Tibial nerve (tissue), 3 donors: ENCODE measurements around the gene CASP7.

Source experiments
- POLR2A ChIP-seq, 2 donors: fragments of 450-650 bp; IDR thresholded peaks; one replicate each; pipeline ENCODE4 v1.6.1; 2017; ENCODE audit warnings: antibody characterized with exemption in 2 of 2, mild to moderate bottlenecking in 2 of 2, moderate library complexity in 2 of 2
- TF ChIP-seq, protein P1 (sequence below), 5 experiments: fragments of 200-600 bp in 3 of 5; fragments of 450-650 bp in 2 of 5; sonication (generic) in 3 of 5; IDR thresholded peaks; one replicate each; pipeline ENCODE4 v1.5.1; 2016 to 2019; ENCODE audit warnings: antibody characterized with exemption in 5 of 5, mild to moderate bottlenecking in 3 of 5, moderate library complexity in 2 of 5

DNA sequence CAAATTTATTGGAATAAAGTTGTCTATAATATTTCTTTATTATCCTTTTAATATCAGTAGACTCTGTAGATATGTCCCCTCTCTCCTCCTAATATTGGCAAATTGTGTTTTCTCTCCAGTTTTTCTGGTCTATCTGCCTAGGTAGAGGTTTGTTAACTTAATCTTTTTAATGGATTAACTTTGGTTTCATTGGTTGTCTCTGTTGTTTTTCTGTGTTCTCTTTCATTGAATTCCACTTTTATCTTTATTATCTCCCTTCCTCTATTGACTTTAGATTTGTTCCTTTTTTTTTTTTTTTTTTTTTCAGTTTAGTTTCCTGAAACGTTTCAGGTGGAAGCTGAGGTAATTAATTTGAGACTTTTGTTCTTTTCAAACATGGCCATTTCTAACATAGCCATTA lies 82.4 kb downstream of the CASP7 start:
- TF ChIP-seq, protein P1, sequence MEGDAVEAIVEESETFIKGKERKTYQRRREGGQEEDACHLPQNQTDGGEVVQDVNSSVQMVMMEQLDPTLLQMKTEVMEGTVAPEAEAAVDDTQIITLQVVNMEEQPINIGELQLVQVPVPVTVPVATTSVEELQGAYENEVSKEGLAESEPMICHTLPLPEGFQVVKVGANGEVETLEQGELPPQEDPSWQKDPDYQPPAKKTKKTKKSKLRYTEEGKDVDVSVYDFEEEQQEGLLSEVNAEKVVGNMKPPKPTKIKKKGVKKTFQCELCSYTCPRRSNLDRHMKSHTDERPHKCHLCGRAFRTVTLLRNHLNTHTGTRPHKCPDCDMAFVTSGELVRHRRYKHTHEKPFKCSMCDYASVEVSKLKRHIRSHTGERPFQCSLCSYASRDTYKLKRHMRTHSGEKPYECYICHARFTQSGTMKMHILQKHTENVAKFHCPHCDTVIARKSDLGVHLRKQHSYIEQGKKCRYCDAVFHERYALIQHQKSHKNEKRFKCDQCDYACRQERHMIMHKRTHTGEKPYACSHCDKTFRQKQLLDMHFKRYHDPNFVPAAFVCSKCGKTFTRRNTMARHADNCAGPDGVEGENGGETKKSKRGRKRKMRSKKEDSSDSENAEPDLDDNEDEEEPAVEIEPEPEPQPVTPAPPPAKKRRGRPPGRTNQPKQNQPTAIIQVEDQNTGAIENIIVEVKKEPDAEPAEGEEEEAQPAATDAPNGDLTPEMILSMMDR (IDR thresholded peaks at IDR 0.05), result no peak
- TF ChIP-seq POLR2A (IDR thresholded peaks at IDR 0.05), result no peak
